Choroid plexus epithelial cell (primary cell): ENCODE data around the gene RBM38.

ENCODE experiments used
- DNase-seq: peaks from one replicate; pipeline ENCODE4 v3.0.0-alpha.2; 2010; ENCODE audit warnings: low read depth
- H3K4me3 ChIP-seq: 2 replicates; pipeline ENCODE4 v1.5.1; 2011; ENCODE audit warnings: low read depth, mild to moderate bottlenecking, control low read depth, low read length, moderate library complexity
- TF ChIP-seq, protein P1 (sequence below): conservative IDR thresholded peaks from 2 replicates; pipeline ENCODE4 v1.5.1; 2011; ENCODE audit warnings: low read depth, mild to moderate bottlenecking, control low read depth, inconsistent platforms, low read length, moderate library complexity

Gene RBM38

DNA sequence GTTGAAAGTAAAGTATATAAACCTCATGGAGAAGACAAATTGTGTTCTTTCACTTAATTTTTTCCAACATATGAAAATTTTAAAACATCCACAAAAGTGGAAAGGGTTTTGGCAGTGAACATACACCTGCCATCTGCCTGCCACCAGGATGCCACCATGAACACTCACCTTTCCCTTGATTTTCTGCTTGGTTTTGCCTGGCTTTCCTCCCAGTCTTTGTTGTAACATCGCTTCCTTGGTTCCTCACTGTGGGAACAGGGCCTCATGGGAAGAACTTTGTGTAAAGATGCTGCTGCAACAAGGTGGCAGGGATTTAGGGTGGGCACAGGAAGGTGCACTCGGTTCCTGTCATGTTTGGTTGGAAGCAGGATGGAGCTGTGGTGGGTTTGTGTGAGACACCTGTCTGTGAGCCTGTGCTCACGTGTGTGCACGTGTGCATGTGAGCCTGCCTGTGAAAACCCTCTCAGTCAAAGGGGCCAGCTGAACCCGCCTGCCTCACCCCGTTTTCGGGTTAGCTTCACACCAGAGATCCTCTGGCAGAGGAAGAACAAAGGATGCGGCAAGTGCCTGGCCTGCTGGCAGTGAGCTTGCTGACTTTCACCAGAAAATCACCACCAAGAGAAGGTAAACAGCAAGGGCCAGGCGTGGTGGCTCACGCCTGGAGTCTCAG is 11.0 kb upstream of the RBM38 start:
- no peak overlapping the region for H3K4me3 ChIP-seq
- TF ChIP-seq, protein P1, sequence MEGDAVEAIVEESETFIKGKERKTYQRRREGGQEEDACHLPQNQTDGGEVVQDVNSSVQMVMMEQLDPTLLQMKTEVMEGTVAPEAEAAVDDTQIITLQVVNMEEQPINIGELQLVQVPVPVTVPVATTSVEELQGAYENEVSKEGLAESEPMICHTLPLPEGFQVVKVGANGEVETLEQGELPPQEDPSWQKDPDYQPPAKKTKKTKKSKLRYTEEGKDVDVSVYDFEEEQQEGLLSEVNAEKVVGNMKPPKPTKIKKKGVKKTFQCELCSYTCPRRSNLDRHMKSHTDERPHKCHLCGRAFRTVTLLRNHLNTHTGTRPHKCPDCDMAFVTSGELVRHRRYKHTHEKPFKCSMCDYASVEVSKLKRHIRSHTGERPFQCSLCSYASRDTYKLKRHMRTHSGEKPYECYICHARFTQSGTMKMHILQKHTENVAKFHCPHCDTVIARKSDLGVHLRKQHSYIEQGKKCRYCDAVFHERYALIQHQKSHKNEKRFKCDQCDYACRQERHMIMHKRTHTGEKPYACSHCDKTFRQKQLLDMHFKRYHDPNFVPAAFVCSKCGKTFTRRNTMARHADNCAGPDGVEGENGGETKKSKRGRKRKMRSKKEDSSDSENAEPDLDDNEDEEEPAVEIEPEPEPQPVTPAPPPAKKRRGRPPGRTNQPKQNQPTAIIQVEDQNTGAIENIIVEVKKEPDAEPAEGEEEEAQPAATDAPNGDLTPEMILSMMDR = no peak
- no peak for DNase-seq

DNA sequence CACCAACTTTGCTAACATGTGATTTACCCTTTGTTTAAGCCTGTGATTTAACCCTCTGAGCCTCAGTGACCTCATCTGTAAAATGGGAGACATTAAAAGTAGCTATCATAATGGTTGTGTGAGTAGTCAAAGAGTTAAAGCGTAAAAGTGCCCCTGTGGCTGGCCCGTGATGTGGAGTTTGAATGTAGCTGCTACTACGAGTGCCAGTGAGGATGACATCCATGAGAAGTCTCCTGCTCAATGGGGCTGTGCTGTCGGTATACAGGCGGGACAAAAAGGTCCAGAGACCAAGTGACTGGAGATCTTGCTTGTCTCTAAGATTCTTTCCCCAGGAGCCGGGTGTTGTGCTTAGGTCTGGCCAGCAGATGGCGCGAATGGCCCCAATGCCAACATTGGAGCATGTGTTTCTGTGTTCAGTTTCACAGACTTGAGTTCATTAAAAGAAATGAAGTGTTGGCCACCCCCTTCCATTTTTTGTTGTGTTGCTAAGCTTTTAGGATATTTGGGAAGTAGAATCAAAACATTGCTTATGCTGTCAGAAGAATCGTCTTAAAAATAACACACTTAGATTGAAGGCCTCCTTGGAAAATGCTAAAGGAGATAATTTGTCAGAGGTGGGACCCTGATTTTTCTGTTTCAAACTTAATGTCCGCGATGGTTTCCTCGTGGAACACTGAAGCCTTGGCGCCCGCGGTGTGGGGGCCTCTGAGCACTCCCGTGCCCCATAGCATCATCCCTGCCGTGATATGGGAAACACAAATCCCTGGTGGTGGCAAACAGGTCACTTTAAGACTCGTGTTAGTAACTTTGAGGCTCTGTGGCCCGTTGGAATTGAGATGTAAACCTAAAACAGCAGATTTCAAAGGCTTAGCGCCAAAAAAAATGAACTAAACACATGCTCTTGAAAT is 9.3 kb upstream of the RBM38 start:
- TF ChIP-seq, protein P1 = peak; percentile 95
- no peak overlapping the region for H3K4me3 ChIP-seq
- DNase-seq = peak; percentile 84

DNA sequence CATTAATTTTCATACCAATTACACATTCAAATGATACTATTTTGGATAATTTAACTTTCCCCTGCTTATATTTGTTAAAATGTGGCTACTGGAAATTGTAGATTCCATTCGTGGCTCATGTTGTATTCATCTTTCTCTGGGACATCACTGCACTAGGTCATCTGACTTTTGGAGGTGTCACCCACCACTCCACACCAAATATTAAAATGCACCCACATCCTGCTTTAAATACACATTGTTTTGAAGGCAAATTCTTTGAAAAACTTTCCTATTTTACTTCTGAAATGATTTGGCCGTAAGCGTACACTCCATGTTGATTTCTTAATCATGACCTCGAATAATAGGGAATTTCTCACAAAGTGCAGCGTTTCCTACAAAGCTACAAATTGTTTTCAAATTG is 8.7 kb upstream of the RBM38 start:
- TF ChIP-seq, protein P1 = no peak
- H3K4me3 ChIP-seq = no peak overlapping the region

DNA sequence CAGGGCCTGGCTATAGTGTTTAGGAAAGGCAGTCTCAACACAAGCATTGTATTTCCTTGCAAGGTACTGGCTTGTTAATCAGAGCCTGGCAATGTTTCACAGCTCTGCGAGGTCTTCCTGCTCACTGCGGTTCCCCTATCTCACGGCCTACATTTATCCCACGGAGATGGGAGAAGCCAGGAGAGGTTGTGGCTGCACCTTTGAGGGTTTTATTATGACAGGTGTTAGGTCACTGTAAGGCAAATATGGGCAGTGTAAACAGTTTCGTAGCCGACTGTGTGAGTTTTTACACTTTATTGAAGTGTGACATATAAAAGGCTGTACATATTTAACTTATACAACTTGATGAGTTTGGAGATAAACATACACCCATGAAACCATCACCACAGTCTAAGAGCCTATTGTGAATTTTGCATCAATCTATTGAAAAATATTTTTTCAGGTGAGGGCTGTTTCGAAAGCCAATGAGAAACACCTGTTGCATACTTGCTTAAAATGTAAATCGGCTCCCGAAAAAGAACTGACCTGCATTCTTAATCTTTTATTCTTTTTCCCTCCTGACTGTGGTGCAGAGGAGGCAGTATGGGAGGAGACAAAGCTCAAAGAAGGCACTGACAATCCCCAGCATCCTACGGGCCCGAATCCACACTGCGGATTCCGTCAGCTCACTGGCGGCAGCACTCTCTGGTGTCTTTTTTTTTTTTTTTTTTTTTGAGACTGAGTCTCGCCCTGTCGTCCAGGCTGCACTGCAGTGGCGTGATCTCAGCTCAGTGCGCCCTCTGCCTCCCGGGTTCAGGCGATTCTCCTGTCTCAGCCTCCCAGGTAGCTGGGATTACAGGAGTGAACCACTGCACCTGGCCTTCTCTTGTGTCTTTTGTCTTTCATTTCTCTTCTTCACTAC is 7.5 kb upstream of the RBM38 start:
- H3K4me3 ChIP-seq = no peak overlapping the region
- DNase-seq = no peak
- TF ChIP-seq, protein P1 = no peak

More for the DNA sequence above, 8.7 kb upstream of the RBM38 start:
- no peak for DNase-seq

DNA sequence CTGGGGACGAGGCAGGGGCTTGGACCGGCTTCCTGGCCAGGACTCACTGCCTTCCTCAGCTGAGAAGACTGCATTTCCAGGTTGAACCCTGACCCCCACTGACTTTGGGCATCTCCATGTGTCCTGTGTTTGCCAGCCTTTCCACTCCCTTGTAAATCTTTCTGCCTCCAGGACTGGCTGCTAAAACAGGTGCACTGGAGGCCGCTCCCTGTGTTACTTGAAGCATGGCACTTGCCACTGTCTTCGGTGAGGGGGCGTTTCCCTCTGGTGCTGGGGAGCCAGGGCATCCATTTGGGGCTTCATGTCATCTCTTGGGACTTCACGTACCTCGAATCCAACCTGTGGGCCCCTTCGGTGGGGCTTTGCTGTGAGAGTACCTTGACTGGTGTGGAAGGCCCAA is 6.7 kb upstream of the RBM38 start:
- TF ChIP-seq, protein P1 = no peak
- no peak for DNase-seq

DNA sequence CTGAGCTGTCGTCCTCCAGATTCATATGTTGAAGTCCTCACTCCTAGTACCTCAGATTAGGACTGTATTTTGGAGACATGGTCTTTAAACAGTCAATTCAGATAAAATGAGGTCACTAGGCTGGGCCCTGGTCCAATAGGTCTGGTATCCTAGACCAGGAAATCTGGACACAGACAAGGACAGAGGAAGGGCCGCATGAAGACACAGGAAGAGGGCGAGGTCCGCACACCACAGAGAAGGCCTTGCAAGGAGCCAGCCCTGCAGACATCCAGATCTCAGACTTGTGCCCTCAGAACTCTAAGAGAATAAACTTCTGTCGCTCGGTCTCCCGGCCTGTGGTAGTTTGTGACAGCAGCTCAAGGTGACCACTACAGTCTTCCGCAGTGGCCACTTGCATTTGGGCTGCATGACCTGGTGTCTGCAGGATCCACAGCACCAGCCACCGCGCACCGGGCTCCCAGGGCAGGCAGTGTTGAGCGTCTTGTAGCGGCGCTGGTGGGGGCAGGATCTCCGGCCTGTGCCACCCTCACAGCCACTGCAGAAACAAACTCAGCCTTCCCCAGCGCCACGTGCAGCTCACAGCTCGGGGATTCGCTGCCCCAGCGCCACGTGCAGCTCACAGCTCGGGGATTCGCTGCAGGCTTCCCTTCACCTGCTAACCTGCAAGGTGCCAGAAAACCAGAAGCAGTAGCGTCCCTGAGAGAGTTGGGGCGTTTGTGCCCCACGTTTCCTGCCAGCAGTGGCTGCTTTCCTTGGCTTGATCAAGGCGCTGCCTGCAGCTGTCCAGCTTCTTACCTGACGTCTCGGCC is 6.0 kb upstream of the RBM38 start:
- no peak overlapping the region for H3K4me3 ChIP-seq
- TF ChIP-seq, protein P1 = no peak
- DNase-seq = no peak

More for the DNA sequence above, 6.7 kb upstream of the RBM38 start:
- H3K4me3 ChIP-seq = no peak overlapping the region
